HG03439 (cell line): ENCODE data around the gene LDAF1.
"Not testable (repeated sequence)": the region's sequence is repeated elsewhere in the genome, so short reads cannot be mapped to it uniquely, and the experiment has no call there.

Experiments
- ATAC-seq: cut with Tn5 transposase; IDR thresholded peaks from one replicate; pipeline ENCODE4 v1.9.1; 2021; ENCODE audit warnings: mild to moderate bottlenecking, moderate library complexity; ENCODE audit not compliant: unreplicated experiment

The LDAF1 gene

DNA sequence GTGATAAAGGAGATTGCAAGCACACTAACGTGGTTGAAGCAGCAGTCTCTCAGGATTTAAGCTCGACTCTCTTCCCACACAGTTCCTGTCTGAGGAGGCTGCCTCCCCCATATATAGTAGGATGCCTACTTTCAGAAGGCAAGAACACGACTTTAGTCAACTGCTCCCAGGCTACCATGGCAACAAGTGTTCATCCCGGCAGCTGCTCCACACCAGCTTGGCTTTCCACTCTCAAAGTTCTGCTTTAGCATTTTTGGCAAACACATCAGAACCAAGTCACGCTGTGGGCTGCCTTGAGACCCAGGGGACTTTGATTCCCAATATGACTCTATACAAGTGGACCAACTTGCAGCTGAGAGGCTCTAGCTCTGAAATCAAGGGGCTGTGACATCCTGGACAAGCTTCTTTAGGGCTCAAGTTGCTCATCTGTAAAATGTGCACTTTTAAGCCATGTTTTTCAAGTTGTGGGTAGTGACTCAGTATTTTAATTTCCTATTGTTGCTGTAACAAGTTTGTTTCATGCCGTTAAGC lies 36.4 kb downstream of the LDAF1 start:
- no peak for ATAC-seq

DNA sequence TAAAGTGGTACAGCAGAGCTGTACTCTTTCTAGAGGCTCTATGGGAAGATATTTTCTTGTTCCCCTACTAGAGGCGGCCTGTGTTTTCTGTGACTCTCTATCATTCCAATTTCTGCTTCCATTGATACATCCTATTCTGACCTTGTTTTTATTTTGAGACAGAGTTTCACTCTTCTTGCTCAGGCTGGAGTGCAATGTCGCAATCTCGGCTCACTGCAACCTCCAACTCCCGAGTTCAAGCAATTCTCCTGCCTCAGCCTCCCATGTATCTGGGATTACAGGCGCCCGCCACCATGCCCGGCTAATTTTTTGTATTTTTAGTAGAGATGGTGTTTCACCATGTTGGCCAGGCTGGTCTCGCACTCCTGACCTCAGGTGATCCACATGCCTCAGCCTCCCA lies 36.9 kb downstream of the LDAF1 start:
- not testable (repeated sequence) for ATAC-seq

DNA sequence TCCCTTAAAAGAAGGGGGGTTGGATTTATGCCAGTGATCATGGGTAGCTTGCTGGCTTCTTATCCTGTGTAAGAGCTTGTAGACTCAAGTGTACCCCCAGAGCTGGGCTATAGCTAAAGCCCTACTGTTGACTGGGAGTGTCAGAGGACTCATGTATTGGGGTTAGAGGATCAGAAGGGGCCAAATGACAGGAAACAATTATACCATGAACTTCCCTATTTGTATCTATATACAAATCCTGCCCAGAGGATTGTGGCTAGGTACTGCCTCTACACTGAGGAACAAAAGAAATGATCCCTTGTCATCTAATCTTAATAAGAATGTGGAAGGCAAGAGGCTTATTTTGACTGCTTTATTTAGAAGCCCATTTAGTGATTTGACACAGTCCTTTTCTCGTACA lies 38.6 kb downstream of the LDAF1 start:
- no peak for ATAC-seq

DNA sequence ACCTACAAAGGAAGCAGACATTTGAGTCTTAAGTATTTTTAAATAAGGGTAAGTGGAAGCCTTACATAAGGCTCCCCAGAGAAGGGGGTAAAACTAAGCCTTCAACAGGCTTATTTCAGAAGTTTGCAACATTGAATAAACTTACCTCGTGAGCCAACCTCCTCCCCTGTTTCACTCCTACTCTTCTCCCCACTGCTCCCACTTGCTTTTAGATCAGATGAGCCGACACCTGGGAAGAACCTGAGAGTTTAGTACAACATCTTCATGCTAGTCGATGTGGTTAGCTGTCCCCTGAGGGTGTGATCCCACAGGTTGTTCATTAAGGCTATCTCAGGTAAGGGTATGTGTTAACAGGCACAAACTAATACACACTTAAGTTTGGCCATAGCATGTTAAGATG lies 39.1 kb downstream of the LDAF1 start:
- no peak for ATAC-seq

DNA sequence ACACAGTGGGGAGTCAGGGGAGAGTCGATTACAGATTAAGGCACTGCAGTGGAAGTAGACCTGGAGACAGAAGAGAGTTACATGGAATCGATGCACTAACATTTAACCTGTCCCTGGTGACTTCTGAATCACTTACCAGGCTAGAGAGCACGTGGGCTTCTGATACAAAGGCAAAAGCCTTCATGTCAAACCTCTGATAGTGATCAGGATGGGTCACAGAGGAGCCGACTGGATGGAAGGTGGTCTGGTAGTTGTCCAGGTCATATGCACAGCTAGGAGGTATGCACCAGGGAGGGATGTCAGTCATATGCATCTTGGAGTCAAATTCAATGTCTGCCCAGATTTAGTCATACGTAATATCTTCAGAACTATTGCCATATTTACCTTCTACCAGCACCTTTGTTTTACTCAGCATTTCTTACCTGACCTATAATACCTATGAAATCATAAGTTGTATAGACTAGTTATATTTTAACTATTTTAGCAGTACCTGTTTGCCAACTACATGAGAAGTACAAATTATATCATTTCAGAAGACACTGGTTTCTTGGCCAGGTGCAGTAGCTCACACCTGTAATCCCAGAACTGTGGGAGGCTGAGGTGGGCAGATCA lies 41.2 kb downstream of the LDAF1 start:
- no peak for ATAC-seq

DNA sequence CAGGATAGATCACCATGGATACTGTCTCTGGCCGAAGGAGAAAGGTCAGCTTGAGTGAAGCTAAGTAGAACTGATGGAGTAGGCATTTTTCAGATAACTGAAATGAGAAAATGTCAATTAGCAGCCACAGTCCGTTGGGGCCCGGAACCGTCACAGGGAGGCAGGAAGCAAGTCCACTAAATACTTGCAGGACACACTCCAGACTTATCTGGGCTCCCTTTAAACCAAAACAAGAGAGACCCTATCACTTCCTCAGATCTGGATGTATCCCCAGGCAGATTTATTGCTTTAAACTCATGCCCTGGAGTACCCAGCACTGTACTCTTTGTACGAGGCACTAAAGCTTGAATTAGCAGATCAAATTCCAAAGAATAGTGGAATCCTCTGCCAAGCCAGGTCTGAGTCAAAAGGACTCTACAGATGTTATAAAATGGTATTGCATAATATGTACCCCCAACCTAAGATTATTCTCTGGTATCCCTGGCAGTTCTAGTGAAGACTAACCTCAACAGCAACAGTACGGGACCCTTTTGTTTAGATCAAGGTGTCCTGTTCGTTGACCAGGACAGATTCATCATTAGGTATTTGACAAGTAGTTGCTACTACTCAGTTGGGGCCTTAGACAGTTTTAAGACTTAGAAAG lies 44.8 kb downstream of the LDAF1 start:
- no peak for ATAC-seq

DNA sequence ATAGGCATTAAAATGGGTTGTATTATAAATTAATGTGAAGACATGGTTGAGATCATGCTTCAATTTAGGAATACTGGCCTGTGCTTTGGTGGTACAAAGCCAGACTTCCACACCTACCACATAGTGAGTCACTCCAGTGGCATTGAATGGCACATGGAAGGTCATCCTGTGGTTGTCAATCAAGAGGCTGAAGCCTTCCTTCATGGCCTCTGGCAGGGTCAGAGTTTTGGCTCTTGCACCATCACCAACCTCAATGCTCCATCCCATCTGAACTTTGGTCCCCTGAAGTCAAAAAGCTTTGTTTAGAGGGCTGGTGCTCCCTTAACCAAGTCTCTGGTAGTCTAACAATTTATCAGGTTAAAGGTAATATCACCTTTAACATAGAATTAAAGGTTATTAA lies 46.8 kb downstream of the LDAF1 start:
- ATAC-seq: no peak

DNA sequence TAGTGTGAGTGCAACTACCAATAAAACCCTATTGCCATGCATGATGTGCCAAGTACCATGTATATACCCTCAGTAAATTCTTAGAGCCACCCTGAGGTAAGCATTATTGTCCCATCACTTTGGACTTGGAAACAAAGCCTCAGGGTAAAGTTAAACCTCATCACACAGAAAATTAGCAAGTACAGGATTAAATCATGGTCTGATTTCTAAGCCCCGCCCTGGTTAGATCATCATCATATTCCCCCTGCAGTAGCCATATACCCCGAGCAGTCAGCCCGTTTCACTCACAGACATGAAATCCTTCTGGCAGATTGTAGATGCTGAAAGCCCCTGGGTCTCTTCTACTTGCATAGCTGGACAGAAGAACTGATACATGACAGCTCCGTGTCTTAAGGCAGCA lies 48.1 kb downstream of the LDAF1 start:
- no peak for ATAC-seq

DNA sequence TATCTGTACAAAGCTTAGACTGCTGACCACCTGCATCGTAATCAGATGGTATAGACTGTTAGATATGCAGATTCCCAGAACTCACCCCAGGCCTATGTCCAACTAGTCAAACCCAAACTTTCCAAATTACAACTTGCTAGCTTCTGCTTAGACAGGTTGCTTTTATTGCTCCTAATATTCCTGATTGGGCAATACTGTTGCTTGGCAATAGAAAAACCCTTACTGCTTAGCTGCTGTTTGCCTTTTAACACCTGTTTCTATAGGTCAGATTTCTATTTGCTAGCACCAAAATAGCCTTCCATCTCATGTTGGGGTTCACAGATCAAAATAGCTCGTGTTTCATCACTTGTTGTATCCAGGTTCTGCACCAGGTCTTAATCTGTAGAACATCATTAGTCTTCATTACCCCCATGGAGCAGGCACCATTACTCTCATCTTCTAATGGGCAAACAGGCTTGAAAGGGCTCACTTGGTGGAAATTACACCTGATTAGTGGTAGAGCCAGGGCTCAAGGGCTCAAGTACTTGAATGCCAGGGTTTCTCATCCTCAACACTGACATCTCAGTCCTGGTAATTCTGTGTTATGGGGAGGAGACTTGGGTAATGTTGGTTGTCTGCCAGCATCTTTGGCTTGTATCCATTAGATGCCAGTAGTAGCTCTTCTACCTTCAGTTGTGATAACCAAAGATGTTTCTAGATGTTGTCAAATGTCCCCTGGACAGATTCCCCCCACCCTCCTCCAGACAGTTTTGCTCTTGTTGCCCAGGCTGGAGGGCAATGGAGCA lies 50.2 kb downstream of the LDAF1 start:
- no peak for ATAC-seq

DNA sequence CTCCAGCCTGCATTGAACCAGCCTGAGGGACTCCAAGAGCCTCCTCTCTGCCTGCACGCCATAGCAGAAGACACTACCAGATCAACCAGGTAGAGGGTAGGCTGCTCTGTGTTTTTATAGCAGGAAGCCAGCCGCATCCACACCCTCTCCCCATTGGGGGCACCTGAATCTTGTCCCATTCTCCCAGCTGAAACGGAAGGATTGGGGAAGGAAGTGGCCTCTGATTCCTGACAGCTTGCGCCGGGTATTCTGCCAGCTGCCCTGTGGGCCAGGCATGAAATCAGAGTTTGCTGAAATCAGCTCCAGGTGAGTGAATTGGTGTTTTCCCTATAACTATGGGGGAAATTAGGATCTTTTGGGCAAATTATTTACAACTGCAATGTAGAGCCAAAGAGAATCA lies 53.0 kb downstream of the LDAF1 start, which contains the start of gene ZP2:
ZP2 (minus strand) TSS at position 89 of the 400 bp plus-strand sequence; CDS start at position 62, 27 bp downstream.
- ATAC-seq: no peak

DNA sequence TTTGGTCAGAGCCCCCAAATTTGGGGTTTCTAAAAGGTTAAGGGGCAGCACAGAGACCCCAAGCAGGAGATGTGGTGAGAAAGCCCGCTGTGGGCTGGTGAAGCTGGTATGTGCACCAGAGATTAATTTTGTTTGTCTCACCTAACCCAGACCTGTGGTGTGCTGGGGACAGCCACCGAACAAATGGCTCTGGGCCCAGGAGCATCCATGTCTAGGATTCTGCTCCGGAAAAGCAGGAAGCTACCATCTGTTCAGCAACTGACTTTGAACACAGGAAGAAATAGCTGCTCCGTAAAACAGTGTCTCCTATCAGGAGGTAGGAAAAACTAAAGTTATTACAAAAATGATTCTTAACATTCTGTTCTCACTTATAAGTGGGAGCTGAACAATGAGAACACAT lies 55.6 kb downstream of the LDAF1 start:
- ATAC-seq: no peak

DNA sequence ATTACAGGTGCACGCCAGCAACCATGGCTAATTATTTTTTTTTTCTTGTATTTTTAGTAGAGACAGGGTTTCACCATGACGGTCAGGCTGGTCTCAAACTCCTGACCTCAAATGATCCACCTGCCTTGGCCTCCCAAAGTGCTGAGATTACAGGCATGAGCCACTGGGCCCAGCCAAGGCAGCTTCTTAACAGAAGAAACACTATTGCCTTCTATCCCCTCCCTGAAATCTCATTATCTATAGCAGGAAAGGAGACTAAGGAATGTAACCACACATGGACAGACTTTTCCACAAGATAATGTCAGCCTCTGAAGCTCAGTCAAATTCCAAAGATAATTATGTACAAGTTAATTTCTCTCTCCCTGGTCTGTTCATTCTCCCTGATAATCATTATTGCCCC lies 58.6 kb downstream of the LDAF1 start:
- no peak for ATAC-seq

DNA sequence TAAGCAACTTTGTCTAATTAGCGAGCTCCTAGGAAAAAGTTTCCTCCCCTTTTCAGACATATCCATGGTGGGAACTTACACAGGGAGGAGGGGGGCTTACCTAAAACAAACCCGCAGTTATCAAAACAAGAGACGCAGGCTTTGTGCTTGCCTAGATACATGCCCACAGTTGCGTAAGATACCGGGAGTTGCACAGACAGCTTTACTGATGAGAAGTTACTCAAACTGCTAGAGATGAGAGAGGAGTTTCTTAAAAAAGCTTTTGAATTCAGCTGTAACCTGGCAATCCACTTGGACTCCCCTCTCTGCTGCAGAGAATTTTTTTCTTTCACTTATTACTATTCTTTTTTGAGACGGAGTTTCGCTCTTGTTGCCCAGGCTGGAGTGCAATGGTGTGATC lies 59.7 kb downstream of the LDAF1 start:
- ATAC-seq: no peak

DNA sequence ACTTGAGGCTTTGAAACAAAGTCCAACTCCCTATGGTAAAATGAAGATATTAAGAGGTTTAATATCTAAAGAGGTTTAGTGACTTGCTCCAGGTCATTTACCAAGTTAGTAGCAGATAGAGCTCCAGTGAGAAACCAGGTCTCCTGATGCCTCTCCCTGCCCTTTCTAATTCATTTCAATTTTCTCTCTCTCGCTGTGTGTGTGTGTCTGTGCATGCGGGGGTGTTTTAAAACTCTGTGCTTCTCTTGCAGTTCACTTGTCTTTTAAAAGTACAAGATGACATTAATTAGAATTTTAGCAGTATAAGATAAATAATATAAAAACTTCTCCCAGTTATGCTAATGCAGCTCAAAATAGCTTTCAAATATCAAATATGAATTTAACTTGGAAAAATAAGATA lies 61.1 kb downstream of the LDAF1 start:
- ATAC-seq: no peak

DNA sequence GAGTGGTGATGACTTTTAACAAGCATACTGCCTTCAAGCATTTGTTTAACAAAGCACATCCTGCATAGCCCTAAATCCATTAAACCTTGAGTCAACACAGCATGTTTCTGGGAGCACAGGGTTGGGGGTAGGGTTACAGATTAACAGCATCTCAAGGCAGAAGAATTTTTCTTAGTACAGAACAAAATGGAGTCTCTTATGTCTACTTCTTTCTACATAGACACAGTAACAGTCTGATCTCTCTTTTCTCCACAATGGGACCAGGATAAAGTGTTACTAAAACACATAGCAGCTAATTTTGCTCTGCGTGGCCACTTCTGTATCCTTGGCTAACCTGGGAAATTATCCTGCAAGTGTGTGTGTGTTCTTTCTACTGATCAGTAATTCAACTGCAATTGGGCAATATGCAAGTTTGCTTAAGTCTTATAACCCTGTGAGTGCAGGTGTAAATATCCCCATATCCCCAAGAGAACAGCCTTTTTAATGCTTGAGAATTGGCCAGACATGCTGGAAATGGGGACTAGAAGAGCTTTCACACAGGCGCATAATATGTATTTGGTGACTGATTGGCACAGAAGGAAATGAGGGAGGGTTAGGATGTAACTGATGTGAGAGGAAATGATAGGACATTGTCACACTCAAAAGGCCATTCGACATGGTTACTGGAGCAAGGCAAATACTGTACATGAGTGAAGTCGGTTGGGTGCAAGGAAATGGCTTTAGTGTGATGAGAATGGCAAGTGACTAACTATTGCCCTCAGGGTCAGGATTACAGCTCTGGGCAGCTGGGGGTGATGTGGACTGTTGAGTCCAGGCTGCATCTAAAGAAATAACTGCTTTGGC lies 64.2 kb downstream of the LDAF1 start:
- ATAC-seq: no peak

DNA sequence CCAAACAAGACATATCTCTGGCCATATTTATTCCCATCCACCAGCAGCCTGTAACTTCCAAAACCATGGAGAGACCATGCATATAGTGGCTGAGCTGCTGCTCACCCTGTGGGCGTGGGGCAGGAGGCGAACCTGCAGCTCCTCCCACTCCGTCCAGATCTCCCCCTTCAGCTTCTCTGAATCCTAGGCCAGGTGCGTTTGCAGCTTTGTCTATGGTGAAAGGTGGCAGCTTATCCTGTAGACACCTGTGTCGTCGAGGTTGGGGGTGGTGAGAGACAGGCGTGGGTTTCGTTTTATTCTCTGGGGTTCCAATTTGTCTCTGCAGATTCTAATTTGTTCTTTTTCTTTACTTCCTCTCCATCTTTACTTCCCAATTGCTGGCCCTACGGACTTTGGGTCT lies 65.3 kb downstream of the LDAF1 start:
- ATAC-seq: no peak

DNA sequence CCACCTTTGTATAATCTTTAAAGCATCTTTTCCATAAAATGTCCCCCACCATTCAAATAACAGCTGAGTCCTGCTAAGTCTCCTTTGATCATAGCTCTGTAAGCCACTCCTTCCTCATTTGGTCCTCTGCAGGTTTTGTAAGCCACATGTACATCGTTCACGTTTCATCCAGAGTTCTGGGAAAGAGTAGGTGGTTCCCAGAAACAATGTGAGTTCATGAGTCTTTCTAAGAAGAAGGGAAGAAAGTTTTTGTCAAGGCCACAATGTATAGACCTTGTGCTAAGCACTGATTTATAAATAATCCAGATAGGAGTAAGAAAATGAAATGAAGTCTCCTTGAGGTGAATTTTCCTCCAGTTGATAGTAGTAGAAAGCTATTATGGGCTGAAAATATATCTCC lies 66.3 kb downstream of the LDAF1 start:
- ATAC-seq: no peak

DNA sequence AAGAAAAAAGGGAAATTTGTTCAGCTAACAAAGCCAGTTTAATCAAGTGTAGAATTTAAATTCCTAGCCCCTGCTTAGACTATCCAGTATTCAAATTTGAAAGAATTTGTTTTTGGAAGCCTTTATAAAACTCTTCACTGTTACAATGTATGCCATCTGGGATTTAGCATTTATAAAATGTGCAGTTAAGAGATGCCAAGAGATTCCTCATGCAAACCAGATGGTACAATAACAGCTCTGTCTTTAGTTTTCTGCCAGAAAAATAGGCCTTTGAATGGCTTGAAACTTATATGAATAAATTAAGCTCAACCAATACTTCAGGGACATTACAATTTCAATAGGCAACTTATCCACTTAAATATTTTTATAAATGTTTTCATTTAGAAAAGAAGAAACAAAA lies 68.3 kb downstream of the LDAF1 start:
- no peak for ATAC-seq

DNA sequence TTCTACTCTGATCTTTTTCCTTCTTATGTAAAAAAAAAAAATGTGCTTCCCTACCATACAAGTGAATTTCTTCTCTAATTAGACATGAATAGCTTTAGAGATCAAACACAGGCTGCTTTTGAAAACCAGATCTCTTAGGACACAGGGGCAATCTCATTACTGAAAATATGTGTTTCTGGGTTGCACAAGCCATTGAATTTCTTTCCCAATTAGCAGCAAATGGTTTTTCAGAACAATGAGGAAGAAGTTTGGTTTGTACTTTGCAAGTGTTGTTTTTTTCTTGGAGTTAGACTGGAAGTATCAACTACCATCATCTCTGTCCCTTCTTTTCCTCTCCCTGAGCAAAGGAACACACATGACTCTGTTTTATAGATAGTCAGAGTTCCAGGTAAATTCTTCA lies 69.4 kb downstream of the LDAF1 start:
- ATAC-seq: no peak

DNA sequence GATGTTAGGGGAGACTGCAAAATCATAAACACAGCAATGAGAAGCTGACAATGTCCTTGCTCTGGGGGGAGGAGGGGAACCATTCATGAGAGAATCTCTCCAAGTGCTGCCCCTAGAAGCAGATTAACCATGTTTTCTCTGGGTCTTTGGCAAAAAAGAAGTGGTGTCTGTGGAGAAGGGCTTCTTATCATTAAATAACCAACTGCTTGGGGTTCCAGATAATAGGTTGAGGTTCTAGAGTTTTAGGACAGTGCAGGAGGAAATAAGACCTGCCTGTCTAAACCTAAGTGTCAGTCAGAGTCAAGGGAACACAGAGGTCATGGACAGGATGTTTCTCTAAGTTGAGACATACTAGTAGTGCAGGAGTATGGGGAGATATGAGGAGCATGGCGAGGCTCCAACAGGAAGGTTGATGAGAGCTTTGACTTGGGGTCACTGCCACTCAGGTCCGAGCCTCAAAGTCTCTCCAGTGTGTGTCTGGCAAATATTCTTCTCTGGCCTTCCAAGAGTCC lies 69.9 kb downstream of the LDAF1 start:
- ATAC-seq: no peak
